ENCODE data around the gene FCSK. TPM values are rescaled to one million over a fixed set of nuclear protein-coding genes. Genes with fewer than 3 reads are reported as not detected.

Gene FCSK
- total RNA-seq, 1 donor from 2014 or later = 6.5 TPM

GRCh38 chr16:70453117-70453891 lies 1.1 kb upstream of the FCSK start:
- DNase-seq (ENCODE audit: low spot score) = no peak

- DNase-seq (ENCODE audit: low spot score) = no peak
Measured at GRCh38 chr16:70453892-70454221, 538 bp upstream of the FCSK start.

GRCh38 chr16:70455910-70456309 lies 1.5 kb downstream of the FCSK start:
- no peak for DNase-seq (ENCODE audit: low spot score)

- no peak for DNase-seq (ENCODE audit: low spot score)
Measured at GRCh38 chr16:70457446-70458166, 3.2 kb downstream of the FCSK start.

- no peak for DNase-seq (ENCODE audit: low spot score)
Measured at GRCh38 chr16:70460737-70461261, 6.4 kb downstream of the FCSK start.

GRCh38 chr16:70463235-70463634 lies 8.8 kb downstream of the FCSK start:
- DNase-seq (ENCODE audit: low spot score) = no peak

GRCh38 chr16:70465999-70466804 lies 11.8 kb downstream of the FCSK start:
- no peak for DNase-seq (ENCODE audit: low spot score)

GRCh38 chr16:70466805-70467076 lies 12.3 kb downstream of the FCSK start:
- no peak for DNase-seq (ENCODE audit: low spot score)

GRCh38 chr16:70467113-70467512 lies 12.7 kb downstream of the FCSK start:
- no peak for DNase-seq (ENCODE audit: low spot score)

- no peak for DNase-seq (ENCODE audit: low spot score)
Measured at GRCh38 chr16:70467608-70468007, 13.2 kb downstream of the FCSK start.

GRCh38 chr16:70468776-70469525 lies 14.6 kb downstream of the FCSK start:
- DNase-seq (ENCODE audit: low spot score) = no peak

- no peak for DNase-seq (ENCODE audit: low spot score)
Measured at GRCh38 chr16:70470141-70470926, 15.9 kb downstream of the FCSK start.

GRCh38 chr16:70470927-70471341 lies 16.5 kb downstream of the FCSK start:
- DNase-seq (ENCODE audit: low spot score) = no peak

GRCh38 chr16:70472786-70473433 lies 18.5 kb downstream of the FCSK start:
- no peak for DNase-seq (ENCODE audit: low spot score)

- DNase-seq (ENCODE audit: low spot score) = no peak
Measured at GRCh38 chr16:70473446-70474319, 19.3 kb downstream of the FCSK start.

- no peak for DNase-seq (ENCODE audit: low spot score)
Measured at GRCh38 chr16:70474320-70475053, 20.1 kb downstream of the FCSK start.

- DNase-seq (ENCODE audit: low spot score) = no peak
Measured at GRCh38 chr16:70475054-70475871, 20.9 kb downstream of the FCSK start.

Measured in umbilical cord (tissue), 2 donors.